K562 (cell line): ENCODE data around the gene MARS1. TPM values are rescaled to one million over a fixed set of nuclear protein-coding genes. Genes with fewer than 3 reads are reported as not detected.
A peak's percentile ranks its signal among the peaks of the same experiment; 100 is the strongest.

Experiments used
- BDP1 ChIP-seq: IDR thresholded peaks from 3 replicates; pipeline ENCODE4 v1.6.1; 2011; ENCODE audit not compliant: insufficient read length, insufficient read depth
- CAMTA2 ChIP-seq: fragments of 250-450 bp; sonication (Bioruptor Pico); conservative IDR thresholded peaks from 2 replicates; pipeline ENCODE4 v1.5.1; 2022
- CEBPG ChIP-seq, 3 experiments: fragments of 200-800 bp in 1 of 3; sonication (Bioruptor generic) in 1 of 3; sonication (generic) in 1 of 3; formaldehyde crosslinking in 1 of 3; IDR thresholded peaks in 2 of 3; conservative IDR thresholded peaks in 1 of 3; 2 replicates each; pipeline versions ENCODE4 v1.6.1 to v1.8.0; 2016 to 2022; ENCODE audit warnings: missing compliant biosample characterization in 2 of 3, missing genetic modification characterization in 2 of 3, mild to moderate bottlenecking in 1 of 3, missing genetic modification reagents in 1 of 3
- ELF2 ChIP-seq: fragments of 250-450 bp; sonication (Bioruptor Pico); IDR thresholded peaks from 2 replicates; pipeline ENCODE4 v1.5.0; 2021; ENCODE audit warnings: mild to moderate bottlenecking
- FOSL1 ChIP-seq: fragments of 200-800 bp; sonication (Bioruptor generic); conservative IDR thresholded peaks from 2 replicates; pipeline ENCODE4 v1.6.1; 2016; ENCODE audit warnings: missing genetic modification characterization, missing compliant biosample characterization
- GABPB1 ChIP-seq: sonication (generic); formaldehyde crosslinking; IDR thresholded peaks from 2 replicates; pipeline ENCODE4 v1.8.0; 2022; ENCODE audit warnings: mild to moderate bottlenecking, missing genetic modification reagents
- GATAD2A ChIP-seq: fragments of 450-650 bp; IDR thresholded peaks from 2 replicates; pipeline ENCODE4 v1.6.1; 2017
- LEF1 ChIP-seq: fragments of 450-650 bp; IDR thresholded peaks from 2 replicates; pipeline ENCODE4 v1.6.1; 2016; ENCODE audit warnings: mild to moderate bottlenecking
- MAFG ChIP-seq: fragments of 450-650 bp; conservative IDR thresholded peaks from 2 replicates; pipeline ENCODE4 v1.6.1; 2016; ENCODE audit warnings: missing genetic modification characterization, missing compliant biosample characterization
- NCOR1 ChIP-seq: fragments of 450-650 bp; IDR thresholded peaks from 2 replicates; pipeline ENCODE4 v1.6.1; 2016; ENCODE audit warnings: mild to moderate bottlenecking, moderate library complexity
- NUFIP1 ChIP-seq: fragments of 450-650 bp; IDR thresholded peaks from 2 replicates; pipeline ENCODE4 v1.6.1; 2018; ENCODE audit not compliant: partially characterized antibody
- PCBP2 ChIP-seq: fragments of 200-400 bp; formaldehyde crosslinking; IDR thresholded peaks from 2 replicates; pipeline ENCODE4 v1.6.1; 2018; ENCODE audit warnings: low read length, low read depth, mild to moderate bottlenecking, moderate library complexity; ENCODE audit not compliant: poor library complexity, severe bottlenecking
- RBM22 ChIP-seq: fragments of 200-400 bp; formaldehyde crosslinking; IDR thresholded peaks from 2 replicates; pipeline ENCODE4 v1.6.1; 2018; ENCODE audit warnings: low read length, low read depth; ENCODE audit not compliant: poor library complexity, severe bottlenecking
- SAFB2 ChIP-seq: fragments of 200-400 bp; formaldehyde crosslinking; IDR thresholded peaks from 2 replicates; pipeline ENCODE4 v1.6.1; 2018; ENCODE audit warnings: borderline replicate concordance, low read length, low read depth, moderate library complexity; ENCODE audit not compliant: severe bottlenecking
- SRSF7 ChIP-seq: fragments of 200-400 bp; formaldehyde crosslinking; optimal IDR thresholded peaks from 2 replicates; pipeline ENCODE3; 2017; ENCODE audit warnings: mild to moderate bottlenecking, low read depth, low read length
- WHSC1 ChIP-seq: IDR thresholded peaks from one replicate; pipeline ENCODE4 v1.6.1; 2012; ENCODE audit warnings: low read length, control low read depth, inconsistent platforms
- ZBED1 ChIP-seq: IDR thresholded peaks from 2 replicates; pipeline ENCODE4 v1.6.1; 2014
- ZBTB1 ChIP-seq: sonication (generic); formaldehyde crosslinking; IDR thresholded peaks from 2 replicates; pipeline ENCODE4 v1.8.1; 2023; ENCODE audit warnings: missing genetic modification reagents, low read depth, mild to moderate bottlenecking, borderline replicate concordance
- ZFP30 ChIP-seq: fragments of 250-450 bp; sonication (Bioruptor Pico); IDR thresholded peaks from 2 replicates; pipeline ENCODE4 v1.8.0; 2022; ENCODE audit warnings: moderate library complexity, mild to moderate bottlenecking, inconsistent platforms, borderline replicate concordance
- ZNF175 ChIP-seq: fragments of 200-800 bp; sonication (Bioruptor generic); IDR thresholded peaks from 2 replicates; pipeline ENCODE4 v1.6.1; 2016; ENCODE audit warnings: low read depth, mild to moderate bottlenecking, missing genetic modification characterization, missing compliant biosample characterization
- ZNF23 ChIP-seq: fragments of 250-450 bp; sonication (Bioruptor Pico); IDR thresholded peaks from 2 replicates; pipeline ENCODE4 v1.4.0; 2020; ENCODE audit warnings: mild to moderate bottlenecking
- ZNF280B ChIP-seq: fragments of 250-450 bp; sonication (Bioruptor Pico); IDR thresholded peaks from 2 replicates; pipeline ENCODE4 v1.5.1; 2021; ENCODE audit warnings: mild to moderate bottlenecking
- ZNF41 ChIP-seq: fragments of 250-450 bp; sonication (Bioruptor Pico); conservative IDR thresholded peaks from 2 replicates; pipeline ENCODE4 v1.4.0; 2020; ENCODE audit warnings: mild to moderate bottlenecking
- polyA plus RNA-seq, 8 experiments: library from polyadenylated mRNA; depleted of rRNA in 4 of 8; stranded (reverse) in 5 of 8; unstranded in 3 of 8; fragments of >200 nt; fragmentation: Nextera tagmentation in 2 of 8; fragmentation: Illumina TruSeq in 1 of 8; extraction: Ambion mirVana in 2 of 8; extraction: Trizol in 1 of 8; gene quantifications; 2 replicates each; pipeline versions ENCODE4 v1.2.1 to v1.2.3, GENCODE V29; 2011 to 2014; ENCODE audit warnings: inconsistent platforms in 1 of 8, missing spikeins in 1 of 8
- total RNA-seq, 7 experiments: library from RNA; depleted of rRNA in 6 of 7; stranded (reverse); fragments of >200 nt in 6 of 7; fragmentation: Illumina TruSeq in 2 of 7; extraction: Trizol in 2 of 7; gene quantifications; 2 replicates each; pipeline versions ENCODE4 v1.2.1 to v1.2.3, GENCODE V29; 2011 to 2021; ENCODE audit warnings: low replicate concordance in 1 of 7
- TF ChIP-seq, protein P1 (sequence below): sonication (generic); formaldehyde crosslinking; IDR thresholded peaks from 2 replicates; pipeline ENCODE4 v1.8.1; 2023; ENCODE audit warnings: mild to moderate bottlenecking, missing genetic modification reagents
- TF ChIP-seq, protein P2 (sequence below): fragments of 250-450 bp; sonication (Bioruptor Pico); IDR thresholded peaks from 2 replicates; pipeline ENCODE4 v1.9.0; 2021; ENCODE audit warnings: mild to moderate bottlenecking, inconsistent platforms

Gene MARS1
- total and polyA plus RNA-seq, 9 of the 15 experiments (the other 6 are each of a cell fraction or from before 2014, with no cell fraction given) = 117 to 382 (median 220) TPM

GRCh38 chr12:57520053-57520818 lies 32.4 kb downstream of the MARS1 start, which contains the start of gene DDIT3 (continued):
- TF ChIP-seq, protein P1, sequence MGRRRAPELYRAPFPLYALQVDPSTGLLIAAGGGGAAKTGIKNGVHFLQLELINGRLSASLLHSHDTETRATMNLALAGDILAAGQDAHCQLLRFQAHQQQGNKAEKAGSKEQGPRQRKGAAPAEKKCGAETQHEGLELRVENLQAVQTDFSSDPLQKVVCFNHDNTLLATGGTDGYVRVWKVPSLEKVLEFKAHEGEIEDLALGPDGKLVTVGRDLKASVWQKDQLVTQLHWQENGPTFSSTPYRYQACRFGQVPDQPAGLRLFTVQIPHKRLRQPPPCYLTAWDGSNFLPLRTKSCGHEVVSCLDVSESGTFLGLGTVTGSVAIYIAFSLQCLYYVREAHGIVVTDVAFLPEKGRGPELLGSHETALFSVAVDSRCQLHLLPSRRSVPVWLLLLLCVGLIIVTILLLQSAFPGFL (CRISPR knock-in tag) = peak; percentile 54; the same call in 1 of the 2 replicates
- TF ChIP-seq MAFG (tag) (no peak), GABPB1 (CRISPR knock-in tag) (peak; percentile 68; the same call in 1 of the 2 replicates), FOSL1 (tag) (peak; percentile 100), RBM22 (peak; percentile 99), ZBTB1 (CRISPR knock-in tag) (peak; percentile 62; the same call in 1 of the 2 replicates), SAFB2 (no peak), ZBED1 (peak; percentile 31), ZFP30 (CRISPR knock-in tag) (no peak), PCBP2 (no peak), ZNF175 (CRISPR knock-in tag) (no peak), NCOR1 (peak; percentile 57), CAMTA2 (CRISPR knock-in tag) (0 out of 2 replicates have a peak, but pooled peaks have one; percentile 21), CEBPG (CRISPR knock-in tag; IDR thresholded peaks at IDR 0.05) (no peak), CEBPG (tag; conservative IDR thresholded peaks at IDR 0.05 in 1 of 2, IDR thresholded peaks at IDR 0.05 in 1 of 2) (peak in 1 of 2 experiments; percentile 100; a peak in 2 of 4 replicates), ZNF23 (no peak), SRSF7 (no peak), GATAD2A (no peak), WHSC1 (no peak), BDP1 (no peak), LEF1 (no peak), NUFIP1 (no peak), ELF2 (CRISPR knock-in tag) (peak; percentile 69), ZNF41 (CRISPR knock-in tag) (peak; percentile 48; the same call in 1 of the 2 replicates), ZNF280B (CRISPR knock-in tag) (no peak)
- TF ChIP-seq, protein P2, sequence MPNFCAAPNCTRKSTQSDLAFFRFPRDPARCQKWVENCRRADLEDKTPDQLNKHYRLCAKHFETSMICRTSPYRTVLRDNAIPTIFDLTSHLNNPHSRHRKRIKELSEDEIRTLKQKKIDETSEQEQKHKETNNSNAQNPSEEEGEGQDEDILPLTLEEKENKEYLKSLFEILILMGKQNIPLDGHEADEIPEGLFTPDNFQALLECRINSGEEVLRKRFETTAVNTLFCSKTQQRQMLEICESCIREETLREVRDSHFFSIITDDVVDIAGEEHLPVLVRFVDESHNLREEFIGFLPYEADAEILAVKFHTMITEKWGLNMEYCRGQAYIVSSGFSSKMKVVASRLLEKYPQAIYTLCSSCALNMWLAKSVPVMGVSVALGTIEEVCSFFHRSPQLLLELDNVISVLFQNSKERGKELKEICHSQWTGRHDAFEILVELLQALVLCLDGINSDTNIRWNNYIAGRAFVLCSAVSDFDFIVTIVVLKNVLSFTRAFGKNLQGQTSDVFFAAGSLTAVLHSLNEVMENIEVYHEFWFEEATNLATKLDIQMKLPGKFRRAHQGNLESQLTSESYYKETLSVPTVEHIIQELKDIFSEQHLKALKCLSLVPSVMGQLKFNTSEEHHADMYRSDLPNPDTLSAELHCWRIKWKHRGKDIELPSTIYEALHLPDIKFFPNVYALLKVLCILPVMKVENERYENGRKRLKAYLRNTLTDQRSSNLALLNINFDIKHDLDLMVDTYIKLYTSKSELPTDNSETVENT (CRISPR knock-in tag) = peak; percentile 85
